Stimulated activated CD8-positive, alpha-beta memory T cell treated with anti-CD3 and anti-CD28 coated beads, Interleukin-12 subunit alpha, Interleukin-12 subunit beta, amount 100 ng/mL, for 24 hours (primary cell): ENCODE results near the gene UNC80.
"Not testable (repeated sequence)": the region's sequence is repeated elsewhere in the genome, so short reads cannot be mapped to it uniquely, and the experiment has no call there.

Experiments used
- DNase-seq: peaks from one replicate; pipeline ENCODE4 v3.0.0-alpha.2; 2020; ENCODE audit errors: extremely low read depth

UNC80 gene

GRCh38 chr2:209771474-209772289, at the start of gene UNC80:
Gene UNC80, plus strand, starts transcription at chr2:209771832. Its CDS starts 241 bp downstream, at chr2:209772073.
- DNase-seq: no peak

- no peak for DNase-seq
Measured at GRCh38 chr2:209726311-209726710, 45.3 kb upstream of the UNC80 start.

GRCh38 chr2:209727077-209727476, 44.6 kb upstream of the UNC80 start:
- no peak for DNase-seq

GRCh38 chr2:209734805-209735204, 36.8 kb upstream of the UNC80 start:
- no peak for DNase-seq

GRCh38 chr2:209741953-209742352, 29.7 kb upstream of the UNC80 start:
- DNase-seq: no peak

GRCh38 chr2:209753020-209753419, 18.6 kb upstream of the UNC80 start:
- no peak for DNase-seq

- DNase-seq: no peak
Measured at GRCh38 chr2:209757163-209757562, 14.5 kb upstream of the UNC80 start.

- no peak for DNase-seq
Measured at GRCh38 chr2:209761566-209761965, 10.1 kb upstream of the UNC80 start.

GRCh38 chr2:209762563-209762962, 9.1 kb upstream of the UNC80 start:
- DNase-seq: no peak

GRCh38 chr2:209763106-209763505, 8.5 kb upstream of the UNC80 start:
- DNase-seq: no peak

GRCh38 chr2:209766613-209767012, 5.0 kb upstream of the UNC80 start:
- no peak for DNase-seq

GRCh38 chr2:209767316-209767715, 4.3 kb upstream of the UNC80 start:
- no peak for DNase-seq

- no peak for DNase-seq
Measured at GRCh38 chr2:209768557-209768956, 3.1 kb upstream of the UNC80 start.

GRCh38 chr2:209772290-209772685, 656 bp downstream of the UNC80 start:
- no peak for DNase-seq

- DNase-seq: no peak
Measured at GRCh38 chr2:209773377-209773776, 1.7 kb downstream of the UNC80 start.

GRCh38 chr2:209787416-209787815, 15.8 kb downstream of the UNC80 start:
- no peak for DNase-seq

GRCh38 chr2:209788925-209789324, 17.3 kb downstream of the UNC80 start:
- DNase-seq: no peak

- no peak for DNase-seq
Measured at GRCh38 chr2:209790066-209790728, 18.6 kb downstream of the UNC80 start.

GRCh38 chr2:209791151-209791550, 19.5 kb downstream of the UNC80 start:
- no peak for DNase-seq

GRCh38 chr2:209795425-209795824, 23.8 kb downstream of the UNC80 start:
- not testable (repeated sequence) for DNase-seq

GRCh38 chr2:209805351-209805750, 33.7 kb downstream of the UNC80 start:
- no peak for DNase-seq

GRCh38 chr2:209806318-209806717, 34.7 kb downstream of the UNC80 start:
- DNase-seq: no peak

GRCh38 chr2:209808521-209808920, 36.9 kb downstream of the UNC80 start:
- DNase-seq: no peak
